Right renal pelvis (tissue), 4 donors: Measurements from ENCODE around the gene GEMIN5. TPM values are rescaled to one million over a fixed set of nuclear protein-coding genes. Genes with fewer than 3 reads are reported as not detected.
"Not testable (repeated sequence)": the region's sequence is repeated elsewhere in the genome, so short reads cannot be mapped to it uniquely, and the experiment has no call there.

Experiments used
- DNase-seq, 4 donors: peaks; one replicate each; pipeline ENCODE4 v3.0.0-alpha.2; 2013; ENCODE audit warnings: low read depth in 4 of 4, low spot score in 3 of 4, missing footprints in 1 of 4
- polyA plus RNA-seq, 4 donors: library from polyadenylated mRNA; unstranded; fragments of 120-200 nt; gene quantifications; one replicate each; pipeline ENCODE4 v1.2.1, GENCODE V29; 2013; ENCODE audit not compliant: insufficient read length in 4 of 4

GEMIN5 gene
- 10 to 100 TPM; 20.6 to 22.3 (median 21.5) TPM for polyA plus RNA-seq

GRCh38 chr5:154937718-154938466 is at the start of gene GEMIN5:
GEMIN5 (minus strand) TSS chr5:154938211; CDS start chr5:154938133, 78 bp downstream.
- DNase-seq = peak; percentile 67 to 83 (median 72)

- DNase-seq = no peak
Observed at GRCh38 chr5:154986151-154986550, 48.1 kb upstream of the GEMIN5 start.

GRCh38 chr5:154984946-154985516 is 47.0 kb upstream of the GEMIN5 start:
- DNase-seq = no peak

- not testable (repeated sequence) for DNase-seq
Observed at GRCh38 chr5:154978294-154978693, 40.3 kb upstream of the GEMIN5 start.

GRCh38 chr5:154977409-154977808 is 39.4 kb upstream of the GEMIN5 start:
- DNase-seq = no peak

GRCh38 chr5:154976082-154976481 is 38.1 kb upstream of the GEMIN5 start:
- DNase-seq = not testable (repeated sequence)

GRCh38 chr5:154972476-154973080 is 34.6 kb upstream of the GEMIN5 start:
- peak in 1 of 4 donors; percentile 12 for DNase-seq

- DNase-seq = no peak
Observed at GRCh38 chr5:154971501-154971900, 33.5 kb upstream of the GEMIN5 start.

- DNase-seq = no peak
Observed at GRCh38 chr5:154970759-154971158, 32.7 kb upstream of the GEMIN5 start.

- DNase-seq = no peak
Observed at GRCh38 chr5:154968953-154969352, 30.9 kb upstream of the GEMIN5 start.

- no peak for DNase-seq
Observed at GRCh38 chr5:154967421-154968024, 29.5 kb upstream of the GEMIN5 start.

GRCh38 chr5:154966874-154967273 is 28.9 kb upstream of the GEMIN5 start:
- no peak for DNase-seq

GRCh38 chr5:154966081-154966841 is 28.2 kb upstream of the GEMIN5 start:
- DNase-seq = no peak

GRCh38 chr5:154962494-154962893 is 24.5 kb upstream of the GEMIN5 start:
- DNase-seq = no peak

GRCh38 chr5:154956712-154957111 is 18.7 kb upstream of the GEMIN5 start:
- no peak for DNase-seq

- no peak for DNase-seq
Observed at GRCh38 chr5:154949781-154950180, 11.8 kb upstream of the GEMIN5 start.

GRCh38 chr5:154948313-154948712 is 10.3 kb upstream of the GEMIN5 start:
- DNase-seq = no peak

- DNase-seq = no peak
Observed at GRCh38 chr5:154947778-154948177, 9.8 kb upstream of the GEMIN5 start.

GRCh38 chr5:154945695-154946301 is 7.8 kb upstream of the GEMIN5 start:
- no peak for DNase-seq

- DNase-seq = no peak
Observed at GRCh38 chr5:154944716-154945115, 6.7 kb upstream of the GEMIN5 start.
